ENCODE data around the gene CCDC187. TPM values are rescaled to one million over a fixed set of nuclear protein-coding genes. Genes with fewer than 3 reads are reported as not detected.

The CCDC187 gene
- total and polyA plus RNA-seq, 2 of the 13 experiments (the other 11 are each of a cell fraction or from before 2014, with no cell fraction given), result 0.03 to 0.13 TPM

DNA sequence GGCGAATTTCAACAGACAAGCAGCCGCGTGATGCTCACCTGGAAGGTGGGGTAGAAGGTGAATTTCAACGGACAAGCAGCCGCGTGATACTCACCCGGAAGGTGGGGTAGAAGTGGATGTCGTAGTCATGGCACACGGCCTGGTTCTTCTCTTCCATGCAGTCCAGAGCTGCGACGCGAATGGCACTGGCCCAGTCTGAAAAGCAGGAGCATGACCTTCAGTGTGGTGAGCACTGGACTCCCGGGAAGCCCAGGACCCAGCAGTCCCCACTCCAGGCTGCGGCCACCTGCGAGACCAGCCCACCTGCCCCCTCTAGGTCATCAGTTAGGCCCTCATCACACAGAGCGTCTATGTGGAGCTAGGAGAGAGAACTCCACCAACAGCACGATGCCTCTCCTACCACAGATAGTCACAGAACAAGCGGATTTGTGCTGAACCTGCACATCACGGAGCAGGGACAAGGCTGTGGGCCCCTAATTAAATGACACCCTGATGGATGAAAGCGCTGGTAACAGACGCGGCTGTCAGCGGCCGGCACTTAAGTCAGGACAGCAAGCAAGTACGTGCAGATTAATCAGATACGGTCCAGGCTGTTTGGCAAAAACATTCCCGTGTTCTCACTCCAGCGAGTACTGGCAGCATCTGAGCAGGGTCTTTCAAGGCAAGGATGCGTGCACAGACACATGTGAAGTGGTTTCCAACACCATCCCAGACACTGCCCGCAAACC lies 77.0 kb downstream of the CCDC187 start:
- ATAC-seq (no peak; the same call in 2 of the 3 replicates), DNase-seq (ENCODE audit: low spot score) (no peak), FAIRE-seq (no peak)
- CTCF ChIA-PET (ENCODE audit: low intra/inter-chr PET ratio, low total read pairs), result interaction anchor here (1.0 to 1.9 kb wide), 4 partner anchors 57 to 94 kb away, joined by 3 to 7 read pairs (median 6); no protein-coding TSS in a partner anchor
- POLR2A ChIA-PET, result no interaction called here
- no peaks in the 10 kb centered on the region for H3K4me1 ChIP-seq (ENCODE audit: insufficient read depth, low read length)
- H3K9me3 ChIP-seq (ENCODE audit: low read length), result no peaks in the 10 kb centered on the region
- no peak overlapping the region for H3K27ac ChIP-seq (ENCODE audit: extremely low read length, insufficient read depth, low read length)
- WGBS (ENCODE audit: low lambda C conversion rate), result 98% methylated on average over 23 of the region's 30 CpGs
- H3K36me3 ChIP-seq (replicated peaks in 1 of 2; ENCODE audit: control insufficient read depth in 1 of 2, insufficient read depth in 2 of 2, low read length in 2 of 2), result peaks cover 30 to 62% of the 10 kb centered on the region in 2 experiments
- no peak overlapping the region for H3K4me2 ChIP-seq (ENCODE audit: low read depth, low read length)
- in situ Hi-C loops (cut with HindIII; ENCODE audit: extremely low pct_ligation_motif_present, low pct_unique_long_range_greater_than_20kb) (no loop called here), intact Hi-C loops (cut with micrococcal nuclease; ENCODE audit: unreplicated experiment) (no loop called here)
- no TSS peak for BruUV-seq (replicated peaks)
- H3K27me3 ChIP-seq (ENCODE audit: control insufficient read depth in 1 of 2, insufficient read depth in 2 of 2, low read length in 2 of 2), result no peaks in the 10 kb centered on the region
- no peak overlapping the region for H3K9ac ChIP-seq (ENCODE audit: insufficient read depth, low read depth, low read length)
- H4K20me1 ChIP-seq (ENCODE audit: insufficient read depth, low read length), result peaks cover 57% of the 10 kb centered on the region
- H2AFZ ChIP-seq (ENCODE audit: low read length), result no peak overlapping the region
- H3K4me3 ChIP-seq (replicated peaks in 1 of 3; ENCODE audit: insufficient read depth in 1 of 3, low read depth in 2 of 3, low read length in 3 of 3), result no peak overlapping the region
- peaks cover 37% of the 10 kb centered on the region for H3K79me2 ChIP-seq (ENCODE audit: insufficient read depth, low read length)
- TF ChIP-seq ZNF780A (CRISPR knock-in tag; IDR thresholded peaks at IDR 0.05), result no peak
- no peak for TF ChIP-seq CCAR2 (optimal IDR thresholded peaks at IDR 0.05; ENCODE audit: low read depth, low read length)
- no peak for TF ChIP-seq GATA4 (IDR thresholded peaks at IDR 0.05; ENCODE audit: borderline replicate concordance, low read depth)
- TF ChIP-seq, protein P1, sequence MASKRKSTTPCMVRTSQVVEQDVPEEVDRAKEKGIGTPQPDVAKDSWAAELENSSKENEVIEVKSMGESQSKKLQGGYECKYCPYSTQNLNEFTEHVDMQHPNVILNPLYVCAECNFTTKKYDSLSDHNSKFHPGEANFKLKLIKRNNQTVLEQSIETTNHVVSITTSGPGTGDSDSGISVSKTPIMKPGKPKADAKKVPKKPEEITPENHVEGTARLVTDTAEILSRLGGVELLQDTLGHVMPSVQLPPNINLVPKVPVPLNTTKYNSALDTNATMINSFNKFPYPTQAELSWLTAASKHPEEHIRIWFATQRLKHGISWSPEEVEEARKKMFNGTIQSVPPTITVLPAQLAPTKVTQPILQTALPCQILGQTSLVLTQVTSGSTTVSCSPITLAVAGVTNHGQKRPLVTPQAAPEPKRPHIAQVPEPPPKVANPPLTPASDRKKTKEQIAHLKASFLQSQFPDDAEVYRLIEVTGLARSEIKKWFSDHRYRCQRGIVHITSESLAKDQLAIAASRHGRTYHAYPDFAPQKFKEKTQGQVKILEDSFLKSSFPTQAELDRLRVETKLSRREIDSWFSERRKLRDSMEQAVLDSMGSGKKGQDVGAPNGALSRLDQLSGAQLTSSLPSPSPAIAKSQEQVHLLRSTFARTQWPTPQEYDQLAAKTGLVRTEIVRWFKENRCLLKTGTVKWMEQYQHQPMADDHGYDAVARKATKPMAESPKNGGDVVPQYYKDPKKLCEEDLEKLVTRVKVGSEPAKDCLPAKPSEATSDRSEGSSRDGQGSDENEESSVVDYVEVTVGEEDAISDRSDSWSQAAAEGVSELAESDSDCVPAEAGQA (IDR thresholded peaks at IDR 0.05; ENCODE audit: low read depth), result no peak
- TF ChIP-seq, protein P1 (CRISPR knock-in tag; IDR thresholded peaks at IDR 0.05; ENCODE audit: borderline replicate concordance), result no peak
- TF ChIP-seq, protein P2, sequence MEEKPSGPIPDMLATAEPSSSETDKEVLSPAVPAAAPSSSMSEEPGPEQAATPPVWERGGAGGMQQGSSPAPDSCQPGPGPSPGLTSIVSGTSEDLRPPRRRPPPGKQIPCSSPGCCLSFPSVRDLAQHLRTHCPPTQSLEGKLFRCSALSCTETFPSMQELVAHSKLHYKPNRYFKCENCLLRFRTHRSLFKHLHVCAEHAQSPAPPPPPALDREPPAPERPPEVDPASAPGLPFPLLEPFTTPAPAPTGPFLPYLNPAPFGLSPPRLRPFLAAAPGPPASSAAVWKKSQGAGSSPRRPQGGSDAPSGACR (CRISPR knock-in tag; IDR thresholded peaks at IDR 0.05), result no peak
- TF ChIP-seq, protein P3, sequence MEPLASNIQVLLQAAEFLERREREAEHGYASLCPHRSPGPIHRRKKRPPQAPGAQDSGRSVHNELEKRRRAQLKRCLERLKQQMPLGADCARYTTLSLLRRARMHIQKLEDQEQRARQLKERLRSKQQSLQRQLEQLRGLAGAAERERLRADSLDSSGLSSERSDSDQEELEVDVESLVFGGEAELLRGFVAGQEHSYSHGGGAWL (CRISPR knock-in tag; IDR thresholded peaks at IDR 0.05), result no peak
- TF ChIP-seq ZNF550 (CRISPR knock-in tag; IDR thresholded peaks at IDR 0.05; ENCODE audit: borderline replicate concordance), result no peak
- TF ChIP-seq STAG1 (CRISPR knock-in tag; IDR thresholded peaks at IDR 0.05), result no peak
- TF ChIP-seq SRY (CRISPR knock-in tag; IDR thresholded peaks at IDR 0.05), result no peak
- TF ChIP-seq, protein P4, sequence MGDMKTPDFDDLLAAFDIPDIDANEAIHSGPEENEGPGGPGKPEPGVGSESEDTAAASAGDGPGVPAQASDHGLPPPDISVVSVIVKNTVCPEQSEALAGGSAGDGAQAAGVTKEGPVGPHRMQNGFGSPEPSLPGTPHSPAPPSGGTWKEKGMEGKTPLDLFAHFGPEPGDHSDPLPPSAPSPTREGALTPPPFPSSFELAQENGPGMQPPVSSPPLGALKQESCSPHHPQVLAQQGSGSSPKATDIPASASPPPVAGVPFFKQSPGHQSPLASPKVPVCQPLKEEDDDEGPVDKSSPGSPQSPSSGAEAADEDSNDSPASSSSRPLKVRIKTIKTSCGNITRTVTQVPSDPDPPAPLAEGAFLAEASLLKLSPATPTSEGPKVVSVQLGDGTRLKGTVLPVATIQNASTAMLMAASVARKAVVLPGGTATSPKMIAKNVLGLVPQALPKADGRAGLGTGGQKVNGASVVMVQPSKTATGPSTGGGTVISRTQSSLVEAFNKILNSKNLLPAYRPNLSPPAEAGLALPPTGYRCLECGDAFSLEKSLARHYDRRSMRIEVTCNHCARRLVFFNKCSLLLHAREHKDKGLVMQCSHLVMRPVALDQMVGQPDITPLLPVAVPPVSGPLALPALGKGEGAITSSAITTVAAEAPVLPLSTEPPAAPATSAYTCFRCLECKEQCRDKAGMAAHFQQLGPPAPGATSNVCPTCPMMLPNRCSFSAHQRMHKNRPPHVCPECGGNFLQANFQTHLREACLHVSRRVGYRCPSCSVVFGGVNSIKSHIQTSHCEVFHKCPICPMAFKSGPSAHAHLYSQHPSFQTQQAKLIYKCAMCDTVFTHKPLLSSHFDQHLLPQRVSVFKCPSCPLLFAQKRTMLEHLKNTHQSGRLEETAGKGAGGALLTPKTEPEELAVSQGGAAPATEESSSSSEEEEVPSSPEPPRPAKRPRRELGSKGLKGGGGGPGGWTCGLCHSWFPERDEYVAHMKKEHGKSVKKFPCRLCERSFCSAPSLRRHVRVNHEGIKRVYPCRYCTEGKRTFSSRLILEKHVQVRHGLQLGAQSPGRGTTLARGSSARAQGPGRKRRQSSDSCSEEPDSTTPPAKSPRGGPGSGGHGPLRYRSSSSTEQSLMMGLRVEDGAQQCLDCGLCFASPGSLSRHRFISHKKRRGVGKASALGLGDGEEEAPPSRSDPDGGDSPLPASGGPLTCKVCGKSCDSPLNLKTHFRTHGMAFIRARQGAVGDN (CRISPR knock-in tag; IDR thresholded peaks at IDR 0.05), result no peak
- TF ChIP-seq, protein P5, sequence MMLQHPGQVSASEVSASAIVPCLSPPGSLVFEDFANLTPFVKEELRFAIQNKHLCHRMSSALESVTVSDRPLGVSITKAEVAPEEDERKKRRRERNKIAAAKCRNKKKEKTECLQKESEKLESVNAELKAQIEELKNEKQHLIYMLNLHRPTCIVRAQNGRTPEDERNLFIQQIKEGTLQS (CRISPR knock-in tag; IDR thresholded peaks at IDR 0.05), result no peak
